Nephron progenitor cell (in vitro differentiated cells): Measurements from ENCODE around the gene RTEL1.

ENCODE experiments used
- DNase-seq: peaks from one replicate; pipeline ENCODE4 v3.0.0; 2021
- H3K27ac Mint-ChIP-seq: 2 replicates; pipeline ENCODE4 v1.8.0; 2021; ENCODE audit warnings: mild to moderate bottlenecking, moderate library complexity, mixed read lengths
- H3K27me3 Mint-ChIP-seq: 2 replicates; pipeline ENCODE4 v1.8.0; 2021; ENCODE audit warnings: mild to moderate bottlenecking, low read depth, mixed read lengths; ENCODE audit not compliant: poor library complexity
- H3K36me3 Mint-ChIP-seq: 2 replicates; pipeline ENCODE4 v1.8.0; 2021; ENCODE audit warnings: low read depth, mixed read lengths
- H3K4me1 Mint-ChIP-seq: 2 replicates; pipeline ENCODE4 v1.8.0; 2021; ENCODE audit warnings: mixed read lengths
- H3K4me3 Mint-ChIP-seq: 2 replicates; pipeline ENCODE4 v1.8.0; 2021; ENCODE audit warnings: mild to moderate bottlenecking, moderate library complexity, mixed read lengths
- H3K9me3 Mint-ChIP-seq: 2 replicates; pipeline ENCODE4 v1.8.0; 2021; ENCODE audit warnings: mild to moderate bottlenecking, moderate library complexity, mixed read lengths
- TF ChIP-seq, protein P1 (sequence below): fragments of 200-600 bp; sonication (generic); IDR thresholded peaks from 2 replicates; pipeline ENCODE4 v1.5.0; 2021; ENCODE audit warnings: antibody characterized with exemption

Gene RTEL1

GRCh38 chr20:63687419-63688178, 29.5 kb downstream of the RTEL1 start:
- no peak overlapping the region for H3K4me3 Mint-ChIP-seq
- no peak for DNase-seq
- H3K9me3 Mint-ChIP-seq, result no peaks in the 10 kb centered on the region
- TF ChIP-seq, protein P1, sequence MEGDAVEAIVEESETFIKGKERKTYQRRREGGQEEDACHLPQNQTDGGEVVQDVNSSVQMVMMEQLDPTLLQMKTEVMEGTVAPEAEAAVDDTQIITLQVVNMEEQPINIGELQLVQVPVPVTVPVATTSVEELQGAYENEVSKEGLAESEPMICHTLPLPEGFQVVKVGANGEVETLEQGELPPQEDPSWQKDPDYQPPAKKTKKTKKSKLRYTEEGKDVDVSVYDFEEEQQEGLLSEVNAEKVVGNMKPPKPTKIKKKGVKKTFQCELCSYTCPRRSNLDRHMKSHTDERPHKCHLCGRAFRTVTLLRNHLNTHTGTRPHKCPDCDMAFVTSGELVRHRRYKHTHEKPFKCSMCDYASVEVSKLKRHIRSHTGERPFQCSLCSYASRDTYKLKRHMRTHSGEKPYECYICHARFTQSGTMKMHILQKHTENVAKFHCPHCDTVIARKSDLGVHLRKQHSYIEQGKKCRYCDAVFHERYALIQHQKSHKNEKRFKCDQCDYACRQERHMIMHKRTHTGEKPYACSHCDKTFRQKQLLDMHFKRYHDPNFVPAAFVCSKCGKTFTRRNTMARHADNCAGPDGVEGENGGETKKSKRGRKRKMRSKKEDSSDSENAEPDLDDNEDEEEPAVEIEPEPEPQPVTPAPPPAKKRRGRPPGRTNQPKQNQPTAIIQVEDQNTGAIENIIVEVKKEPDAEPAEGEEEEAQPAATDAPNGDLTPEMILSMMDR, result no peak
- H3K27me3 Mint-ChIP-seq, result no peaks in the 10 kb centered on the region
- H3K36me3 Mint-ChIP-seq, result no peaks in the 10 kb centered on the region
- peaks cover 8% of the 10 kb centered on the region for H3K4me1 Mint-ChIP-seq
- no peak overlapping the region for H3K27ac Mint-ChIP-seq

DNA sequence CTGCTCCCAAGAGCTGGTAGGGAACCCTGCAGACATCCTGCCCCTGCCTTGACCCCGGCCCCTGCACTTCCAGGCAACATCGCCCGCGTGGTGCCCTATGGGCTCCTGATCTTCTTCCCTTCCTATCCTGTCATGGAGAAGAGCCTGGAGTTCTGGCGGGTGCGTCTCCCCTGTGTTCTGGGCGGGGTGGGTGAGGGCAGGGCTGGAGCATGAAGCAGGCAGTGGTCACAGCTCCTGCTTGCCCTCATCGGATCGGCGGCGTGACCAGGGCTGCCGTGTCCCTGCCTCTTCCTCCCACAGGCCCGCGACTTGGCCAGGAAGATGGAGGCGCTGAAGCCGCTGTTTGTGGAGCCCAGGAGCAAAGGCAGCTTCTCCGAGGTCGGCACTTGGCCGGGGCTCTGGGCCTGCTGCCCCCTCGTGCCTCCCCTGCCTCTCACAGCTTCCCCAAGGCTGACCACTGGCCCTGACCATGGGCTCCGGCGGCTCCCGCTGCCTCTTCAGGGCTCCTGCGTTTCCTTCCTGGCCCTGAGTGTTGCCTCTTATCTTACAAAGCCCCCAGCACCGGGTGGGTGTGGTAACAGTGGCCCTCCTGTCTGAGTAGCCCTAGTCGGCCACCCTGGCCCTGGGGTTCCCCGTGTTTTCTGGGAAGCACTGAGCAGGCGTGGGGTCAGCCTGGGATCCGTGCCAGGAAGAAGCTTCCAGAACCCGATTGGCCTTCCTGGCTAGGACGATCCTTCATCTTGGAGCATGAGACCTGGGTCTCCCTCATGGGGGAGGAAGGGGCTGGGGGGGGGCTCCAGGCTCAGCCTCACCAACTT, 30.3 kb downstream of the RTEL1 start:
- H3K9me3 Mint-ChIP-seq, result no peaks in the 10 kb centered on the region
- DNase-seq, result no peak
- H3K27me3 Mint-ChIP-seq, result no peaks in the 10 kb centered on the region
- TF ChIP-seq, protein P1, result no peak
- no peak overlapping the region for H3K27ac Mint-ChIP-seq
- peaks cover 8% of the 10 kb centered on the region for H3K4me1 Mint-ChIP-seq
- no peak overlapping the region for H3K4me3 Mint-ChIP-seq
- no peaks in the 10 kb centered on the region for H3K36me3 Mint-ChIP-seq

DNA sequence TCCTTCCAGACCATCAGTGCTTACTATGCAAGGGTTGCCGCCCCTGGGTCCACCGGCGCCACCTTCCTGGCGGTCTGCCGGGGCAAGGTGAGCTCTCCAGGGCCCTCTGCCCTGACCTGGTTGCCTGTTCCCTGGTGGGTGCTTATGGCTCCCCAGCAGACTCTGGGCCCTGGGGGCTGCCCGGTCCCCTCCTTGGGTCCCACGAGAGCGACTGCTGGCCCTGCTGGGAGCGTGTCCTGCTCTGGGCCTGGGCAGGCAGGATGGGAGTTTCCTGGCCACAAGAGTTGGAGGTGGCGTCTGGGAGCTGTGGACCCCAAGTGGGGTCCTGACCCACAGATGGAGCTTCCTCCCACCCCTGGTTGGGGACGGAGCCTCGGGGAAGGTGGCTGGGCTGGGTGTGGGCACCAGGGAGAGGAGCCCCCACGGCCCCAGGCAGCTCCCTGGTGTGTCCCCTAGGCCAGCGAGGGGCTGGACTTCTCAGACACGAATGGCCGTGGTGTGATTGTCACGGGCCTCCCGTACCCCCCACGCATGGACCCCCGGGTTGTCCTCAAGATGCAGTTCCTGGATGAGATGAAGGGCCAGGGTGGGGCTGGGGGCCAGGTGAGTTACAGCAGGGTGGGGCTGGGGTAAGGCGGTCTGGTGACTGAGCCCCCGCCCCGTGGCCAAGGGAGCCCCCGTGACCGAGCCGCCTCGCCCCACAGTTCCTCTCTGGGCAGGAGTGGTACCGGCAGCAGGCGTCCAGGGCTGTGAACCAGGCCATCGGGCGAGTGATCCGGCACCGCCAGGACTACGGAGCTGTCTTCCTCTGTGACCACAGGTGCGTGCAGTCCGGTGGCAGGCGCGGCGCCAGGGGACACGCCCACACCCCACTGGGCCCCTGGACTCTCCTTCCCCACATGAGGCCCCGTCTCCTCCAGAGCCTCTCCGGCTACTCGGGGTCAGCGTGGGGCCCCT, 31.2 kb downstream of the RTEL1 start:
- H3K9me3 Mint-ChIP-seq, result peaks cover 3% of the 10 kb centered on the region
- TF ChIP-seq, protein P1, result no peak
- peaks cover 5% of the 10 kb centered on the region for H3K36me3 Mint-ChIP-seq
- peaks cover 8% of the 10 kb centered on the region for H3K4me1 Mint-ChIP-seq
- no peak overlapping the region for H3K27ac Mint-ChIP-seq
- H3K4me3 Mint-ChIP-seq, result no peak overlapping the region
- no peak for DNase-seq
- no peaks in the 10 kb centered on the region for H3K27me3 Mint-ChIP-seq

- H3K4me3 Mint-ChIP-seq, result no peak overlapping the region
- TF ChIP-seq, protein P1, result no peak
- no peaks in the 10 kb centered on the region for H3K27me3 Mint-ChIP-seq
- peaks cover 3% of the 10 kb centered on the region for H3K9me3 Mint-ChIP-seq
- peak overlapping the region; percentile 69 for H3K27ac Mint-ChIP-seq
- H3K4me1 Mint-ChIP-seq, result peaks cover 8% of the 10 kb centered on the region
- no peak for DNase-seq
- H3K36me3 Mint-ChIP-seq, result peaks cover 5% of the 10 kb centered on the region
These were observed 32.1 kb downstream of the RTEL1 start for GRCh38 chr20:63690003-63690897.
